GM18508 (cell line): ENCODE measurements around the gene LARP1.
"Not testable (repeated sequence)": the region's sequence is repeated elsewhere in the genome, so short reads cannot be mapped to it uniquely, and the experiment has no call there.

Experiments
- ATAC-seq: cut with Tn5 transposase; IDR thresholded peaks from one replicate; pipeline ENCODE4 v1.9.1; 2021; ENCODE audit warnings: moderate number of reproducible peaks; ENCODE audit not compliant: insufficient read depth, unreplicated experiment

Gene LARP1

GRCh38 chr5:154755361-154756008, at the start of gene LARP1:
Gene LARP1, plus strand, starts transcription at chr5:154755377. Its CDS starts 381 bp downstream, at chr5:154755758.
- ATAC-seq = no peak

GRCh38 chr5:154706416-154706815, 48.8 kb upstream of the LARP1 start:
- ATAC-seq = no peak

- no peak for ATAC-seq
Measured at GRCh38 chr5:154707641-154708040, 47.5 kb upstream of the LARP1 start.

GRCh38 chr5:154708207-154708606, 47.0 kb upstream of the LARP1 start:
- no peak for ATAC-seq

- ATAC-seq = no peak
Measured at GRCh38 chr5:154708846-154709245, 46.3 kb upstream of the LARP1 start.

- ATAC-seq = no peak
Measured at GRCh38 chr5:154709368-154710305, 45.5 kb upstream of the LARP1 start.

GRCh38 chr5:154712518-154713437, 42.4 kb upstream of the LARP1 start:
- ATAC-seq = no peak

- ATAC-seq = no peak
Measured at GRCh38 chr5:154713615-154714125, 41.5 kb upstream of the LARP1 start.

GRCh38 chr5:154714266-154714986, 40.8 kb upstream of the LARP1 start:
- no peak for ATAC-seq

GRCh38 chr5:154721481-154722058, 33.6 kb upstream of the LARP1 start:
- no peak for ATAC-seq

- ATAC-seq = no peak
Measured at GRCh38 chr5:154722097-154722496, 33.1 kb upstream of the LARP1 start.

GRCh38 chr5:154722936-154723335, 32.2 kb upstream of the LARP1 start:
- ATAC-seq = no peak

- no peak for ATAC-seq
Measured at GRCh38 chr5:154723740-154724505, 31.3 kb upstream of the LARP1 start.

GRCh38 chr5:154727361-154727760, 27.8 kb upstream of the LARP1 start:
- ATAC-seq = no peak

GRCh38 chr5:154728939-154729588, 26.1 kb upstream of the LARP1 start:
- no peak for ATAC-seq

- no peak for ATAC-seq
Measured at GRCh38 chr5:154729613-154730012, 25.6 kb upstream of the LARP1 start.

- ATAC-seq = not testable (repeated sequence)
Measured at GRCh38 chr5:154730761-154731160, 24.4 kb upstream of the LARP1 start.

- no peak for ATAC-seq
Measured at GRCh38 chr5:154732212-154732611, 23.0 kb upstream of the LARP1 start.
